GM23338 (cell line): ENCODE results near the gene TLCD3A. TPM values are rescaled to one million over a fixed set of nuclear protein-coding genes. Genes with fewer than 3 reads are reported as not detected.

Experiments
- ATAC-seq: fragments of 200-7000 bp; cut with Tn5 transposase; 3 replicates; pipeline ENCODE4 v1.9.1; 2020
- DNase-seq: peaks from one replicate; pipeline ENCODE4 v3.0.0-alpha.2; 2015; ENCODE audit warnings: low spot score
- H2AFZ ChIP-seq: fragments of 200-600 bp; sonication (generic); 2 replicates; pipeline ENCODE4 v1.8.0; 2016; ENCODE audit warnings: antibody characterized with exemption, mild to moderate bottlenecking, moderate library complexity
- H3F3A ChIP-seq: fragments of 200-600 bp; sonication (generic); replicated peaks from 2 replicates; pipeline ENCODE4 v1.8.0; 2017; ENCODE audit warnings: antibody characterized with exemption, mixed run types, low read depth
- H3K27ac ChIP-seq: fragments of 200-600 bp; sonication (generic); 2 replicates; pipeline ENCODE4 v1.6.1; 2016; ENCODE audit warnings: low read depth
- H3K27me3 ChIP-seq: fragments of 200-600 bp; sonication (generic); 2 replicates; pipeline ENCODE4 v1.8.0; 2016; ENCODE audit warnings: mild to moderate bottlenecking, mixed run types, moderate library complexity; ENCODE audit not compliant: insufficient read depth
- H3K36me3 ChIP-seq: fragments of 200-600 bp; sonication (generic); 2 replicates; pipeline ENCODE4 v1.8.0; 2016; ENCODE audit warnings: mild to moderate bottlenecking; ENCODE audit not compliant: insufficient read depth
- H3K4me1 ChIP-seq: fragments of 200-600 bp; sonication (generic); 2 replicates; pipeline ENCODE4 v1.8.0; 2016; ENCODE audit warnings: mild to moderate bottlenecking, moderate library complexity; ENCODE audit not compliant: insufficient read depth
- H3K4me2 ChIP-seq: fragments of 200-600 bp; sonication (generic); 2 replicates; pipeline ENCODE4 v1.7.1; 2017; ENCODE audit warnings: mixed run types
- H3K4me3 ChIP-seq: fragments of 200-600 bp; sonication (generic); 2 replicates; pipeline ENCODE4 v1.6.1; 2016; ENCODE audit warnings: mixed run types
- H3K79me2 ChIP-seq: fragments of 200-600 bp; sonication (generic); replicated peaks from 2 replicates; pipeline ENCODE4 v1.8.0; 2017; ENCODE audit warnings: mild to moderate bottlenecking; ENCODE audit not compliant: insufficient read depth
- H3K9me2 ChIP-seq: fragments of 200-600 bp; sonication (generic); 2 replicates; pipeline ENCODE4 v1.8.0; 2017; ENCODE audit not compliant: insufficient read depth
- H4K20me1 ChIP-seq: fragments of 200-600 bp; sonication (generic); replicated peaks from 2 replicates; pipeline ENCODE4 v1.8.0; 2017; ENCODE audit warnings: mild to moderate bottlenecking; ENCODE audit not compliant: insufficient read depth
- H3K27ac Mint-ChIP-seq: 2 replicates; pipeline ENCODE4 v1.8.0; 2020; ENCODE audit warnings: inconsistent platforms, mild to moderate bottlenecking, moderate library complexity, mixed read lengths
- H3K27me3 Mint-ChIP-seq: 3 replicates; pipeline ENCODE4 v1.8.0; 2022; ENCODE audit warnings: low read depth, mild to moderate bottlenecking, moderate library complexity, mixed read lengths, inconsistent platforms; ENCODE audit not compliant: insufficient read depth, poor library complexity
- H3K36me3 Mint-ChIP-seq: 3 replicates; pipeline ENCODE4 v1.8.0; 2021; ENCODE audit warnings: low read depth, mild to moderate bottlenecking, inconsistent platforms, moderate library complexity, mixed read lengths
- H3K4me1 Mint-ChIP-seq: 3 replicates; pipeline ENCODE4 v1.8.0; 2020; ENCODE audit warnings: mild to moderate bottlenecking, inconsistent platforms, mixed read lengths
- H3K4me3 Mint-ChIP-seq: 3 replicates; pipeline ENCODE4 v1.8.0; 2021; ENCODE audit warnings: moderate library complexity, mild to moderate bottlenecking, inconsistent platforms, mixed read lengths
- H3K9me3 Mint-ChIP-seq: 3 replicates; pipeline ENCODE4 v1.8.0; 2020; ENCODE audit warnings: moderate library complexity, mild to moderate bottlenecking, inconsistent platforms, mixed read lengths
- CTCF ChIP-seq, 2 experiments: fragments of 200-600 bp in 1 of 2; sonication (generic) in 1 of 2; conservative IDR thresholded peaks; 2 replicates each; pipeline versions ENCODE4 v1.5.1 to v1.6.1; 2016 to 2017; ENCODE audit warnings: antibody characterized with exemption in 2 of 2, low read depth in 2 of 2, mild to moderate bottlenecking in 2 of 2, moderate library complexity in 1 of 2
- EZH2 ChIP-seq: fragments of 200-600 bp; sonication (generic); IDR thresholded peaks from one replicate; pipeline ENCODE4 v1.8.0; 2017; ENCODE audit warnings: antibody characterized with exemption, mild to moderate bottlenecking, low read depth; ENCODE audit not compliant: unreplicated experiment
- EZH2phosphoT487 ChIP-seq: fragments of 200-600 bp; sonication (generic); IDR thresholded peaks from one replicate; pipeline ENCODE4 v1.8.1; 2018; ENCODE audit warnings: antibody characterized with exemption; ENCODE audit not compliant: unreplicated experiment
- NANOG ChIP-seq: IDR thresholded peaks from 2 replicates; pipeline ENCODE4 v1.6.1; 2016; ENCODE audit warnings: antibody characterized with exemption, borderline replicate concordance
- POLR2AphosphoS5 ChIP-seq: IDR thresholded peaks from 2 replicates; pipeline ENCODE4 v1.6.1; 2016; ENCODE audit warnings: antibody characterized with exemption, low read depth
- REST ChIP-seq: IDR thresholded peaks from one replicate; pipeline ENCODE4 v1.6.1; 2018; ENCODE audit warnings: antibody characterized with exemption; ENCODE audit not compliant: unreplicated experiment
- STAT1 ChIP-seq: IDR thresholded peaks from one replicate; pipeline ENCODE4 v1.6.1; 2016; ENCODE audit warnings: antibody characterized with exemption; ENCODE audit not compliant: unreplicated experiment
- ZNF114 ChIP-seq: fragments of 250-450 bp; sonication (Bioruptor Pico); IDR thresholded peaks from 2 replicates; pipeline ENCODE4 v1.5.0; 2020; ENCODE audit warnings: mild to moderate bottlenecking, moderate library complexity
- ZNF331 ChIP-seq: fragments of 250-450 bp; sonication (Bioruptor Pico); IDR thresholded peaks from 2 replicates; pipeline ENCODE4 v1.5.0; 2020; ENCODE audit warnings: low read depth, mild to moderate bottlenecking, moderate library complexity
- ZNF462 ChIP-seq: fragments of 250-450 bp; sonication (Bioruptor Pico); IDR thresholded peaks from 2 replicates; pipeline ENCODE4 v1.5.0; 2020; ENCODE audit warnings: mild to moderate bottlenecking, moderate library complexity
- polyA plus RNA-seq: library from polyadenylated mRNA; unstranded; fragments of >200 nt; fragmentation: Nextera tagmentation; extraction: Ambion mirVana; gene quantifications from 2 replicates; pipeline ENCODE4 v1.2.1, GENCODE V29; 2016
- total RNA-seq: library from RNA; depleted of rRNA; stranded (reverse); fragments of >200 nt; shearing (Covaris generic); gene quantifications from 2 replicates; pipeline ENCODE4 v1.2.3, GENCODE V29; 2014

Gene TLCD3A
- total and polyA plus RNA-seq, 2 experiments from 2014 or later, result 10.3 to 21.1 TPM

GRCh38 chr17:699345-699744 is 33.1 kb upstream of the TLCD3A start (continued):
- TF ChIP-seq REST, result no peak
- TF ChIP-seq ZNF331 (CRISPR knock-in tag), result no peak
- TF ChIP-seq ZNF114 (CRISPR knock-in tag), result no peak
- no peak for TF ChIP-seq POLR2AphosphoS5
- TF ChIP-seq CTCF (conservative IDR thresholded peaks at IDR 0.05; ENCODE audit: low read depth in 2 of 2), result no peak
- TF ChIP-seq NANOG, result no peak
- no peak for TF ChIP-seq STAT1

- Histone ChIP-seq H3F3A (0 out of 2 replicates have a peak, but pooled peaks cover 3% of the 10 kb centered on the region), H3K4me3 (no peak overlapping the region), H4K20me1 (peaks cover 4% of the 10 kb centered on the region), H2AFZ (no peak overlapping the region), H3K9me2 (no peaks in the 10 kb centered on the region), H3K27ac (peak overlapping the region; percentile 67; the same call in 1 of the 2 replicates), H3K79me2 (no peaks in the 10 kb centered on the region; the same call in 1 of the 2 replicates), H3K27me3 (no peaks in the 10 kb centered on the region), H3K36me3 (no peaks in the 10 kb centered on the region), H3K4me2 (no peak overlapping the region), H3K4me1 (0 out of 2 replicates have a peak, but pooled peaks cover 2% of the 10 kb centered on the region)
- Mint-ChIP-seq H3K27me3 (no peaks in the 10 kb centered on the region), H3K27ac (no peak overlapping the region), H3K4me1 (no peaks in the 10 kb centered on the region), H3K36me3 (peaks cover 2% of the 10 kb centered on the region; the same call in 1 of the 3 replicates), H3K4me3 (no peak overlapping the region), H3K9me3 (no peaks in the 10 kb centered on the region)
- ATAC-seq, result peak; percentile 44; the same call in 1 of the 3 replicates
- TF ChIP-seq EZH2phosphoT487, result no peak
- no peak for TF ChIP-seq ZNF114 (CRISPR knock-in tag)
- TF ChIP-seq ZNF462 (CRISPR knock-in tag), result no peak
- no peak for TF ChIP-seq EZH2
- peak in 1 of 2 experiments; percentile 96; a peak in 3 of 4 replicates for TF ChIP-seq CTCF (conservative IDR thresholded peaks at IDR 0.05; ENCODE audit: low read depth in 2 of 2)
- no peak for TF ChIP-seq NANOG
- peak; percentile 44 for DNase-seq
These were observed 31.8 kb upstream of the TLCD3A start for GRCh38 chr17:700504-701094.
